ENCODE measurements around the gene C18orf63.

The C18orf63 gene

GRCh38 chr18:74331404-74331803 is 15.8 kb downstream of the C18orf63 start:
- DNase-seq: no peak

- DNase-seq: no peak
Observed at GRCh38 chr18:74333091-74333490, 17.5 kb downstream of the C18orf63 start.

- no peak for DNase-seq
Observed at GRCh38 chr18:74334242-74334893, 18.7 kb downstream of the C18orf63 start.

GRCh38 chr18:74336656-74337055 is 21.0 kb downstream of the C18orf63 start:
- no peak for DNase-seq

GRCh38 chr18:74337155-74337911 is 21.7 kb downstream of the C18orf63 start:
- DNase-seq: no peak

- DNase-seq: no peak
Observed at GRCh38 chr18:74337912-74338309, 22.3 kb downstream of the C18orf63 start.

- peak; percentile 42 for DNase-seq
Observed at GRCh38 chr18:74342416-74343043, 26.9 kb downstream of the C18orf63 start.

GRCh38 chr18:74346206-74346605 is 30.6 kb downstream of the C18orf63 start:
- no peak for DNase-seq

GRCh38 chr18:74348581-74348980 is 32.9 kb downstream of the C18orf63 start:
- no peak for DNase-seq

GRCh38 chr18:74351354-74351753 is 35.7 kb downstream of the C18orf63 start:
- no peak for DNase-seq

GRCh38 chr18:74353169-74353775 is 37.6 kb downstream of the C18orf63 start:
- peak; percentile 37 for DNase-seq

- DNase-seq: no peak
Observed at GRCh38 chr18:74356959-74357358, 41.3 kb downstream of the C18orf63 start.

GRCh38 chr18:74360852-74361655 is 45.4 kb downstream of the C18orf63 start:
- no peak for DNase-seq

GRCh38 chr18:74367905-74368304 is 52.3 kb downstream of the C18orf63 start:
- no peak for DNase-seq

GRCh38 chr18:74368901-74369705 is 53.5 kb downstream of the C18orf63 start:
- no peak for DNase-seq

- no peak for DNase-seq
Observed at GRCh38 chr18:74370115-74370514, 54.5 kb downstream of the C18orf63 start.

- no peak for DNase-seq
Observed at GRCh38 chr18:74373428-74373827, 57.8 kb downstream of the C18orf63 start.

- DNase-seq: no peak
Observed at GRCh38 chr18:74375999-74376398, 60.4 kb downstream of the C18orf63 start.

- no peak for DNase-seq
Observed at GRCh38 chr18:74376523-74376922, 60.9 kb downstream of the C18orf63 start.

GRCh38 chr18:74377776-74378175 is 62.1 kb downstream of the C18orf63 start:
- DNase-seq: no peak

- no peak for DNase-seq
Observed at GRCh38 chr18:74378179-74378682, 62.6 kb downstream of the C18orf63 start.

GRCh38 chr18:74380916-74381315 is 65.3 kb downstream of the C18orf63 start:
- no peak for DNase-seq
